GM19438 (cell line): ENCODE data around the gene RIPK3.
A peak's percentile ranks its signal among the peaks of the same experiment; 100 is the strongest.

ENCODE experiments used
- ATAC-seq: cut with Tn5 transposase; IDR thresholded peaks from one replicate; pipeline ENCODE4 v1.9.1; 2021; ENCODE audit warnings: low read depth; ENCODE audit not compliant: unreplicated experiment

Gene RIPK3

GRCh38 chr14:24325041-24325530, 14.7 kb downstream of the RIPK3 start:
- ATAC-seq, result no peak

DNA sequence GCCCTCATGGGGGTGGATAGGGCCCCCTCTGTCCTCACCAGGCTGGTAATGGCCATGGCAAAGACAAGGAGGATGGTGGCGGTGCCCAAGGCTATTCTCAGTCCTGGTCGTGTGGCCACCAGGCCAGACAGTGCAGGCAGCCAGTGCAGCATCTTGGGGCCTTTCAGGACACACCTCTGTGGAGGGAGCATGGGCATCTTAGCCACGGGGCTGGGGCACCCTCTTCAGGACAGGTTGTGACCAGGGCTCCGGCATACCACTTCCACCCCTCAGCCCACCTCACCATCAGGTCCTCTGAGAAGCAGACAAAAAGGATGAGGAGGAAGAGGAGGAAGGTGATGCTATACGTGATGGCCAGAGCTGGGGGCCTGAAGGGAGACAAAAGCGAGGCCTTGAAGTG, 15.8 kb downstream of the RIPK3 start:
- ATAC-seq, result no peak

- ATAC-seq, result no peak
These were observed 16.4 kb downstream of the RIPK3 start for GRCh38 chr14:24323341-24323740.

GRCh38 chr14:24322672-24323071, 17.1 kb downstream of the RIPK3 start:
- ATAC-seq, result no peak

- no peak for ATAC-seq
These were observed 18.4 kb downstream of the RIPK3 start for GRCh38 chr14:24321212-24321975.

DNA sequence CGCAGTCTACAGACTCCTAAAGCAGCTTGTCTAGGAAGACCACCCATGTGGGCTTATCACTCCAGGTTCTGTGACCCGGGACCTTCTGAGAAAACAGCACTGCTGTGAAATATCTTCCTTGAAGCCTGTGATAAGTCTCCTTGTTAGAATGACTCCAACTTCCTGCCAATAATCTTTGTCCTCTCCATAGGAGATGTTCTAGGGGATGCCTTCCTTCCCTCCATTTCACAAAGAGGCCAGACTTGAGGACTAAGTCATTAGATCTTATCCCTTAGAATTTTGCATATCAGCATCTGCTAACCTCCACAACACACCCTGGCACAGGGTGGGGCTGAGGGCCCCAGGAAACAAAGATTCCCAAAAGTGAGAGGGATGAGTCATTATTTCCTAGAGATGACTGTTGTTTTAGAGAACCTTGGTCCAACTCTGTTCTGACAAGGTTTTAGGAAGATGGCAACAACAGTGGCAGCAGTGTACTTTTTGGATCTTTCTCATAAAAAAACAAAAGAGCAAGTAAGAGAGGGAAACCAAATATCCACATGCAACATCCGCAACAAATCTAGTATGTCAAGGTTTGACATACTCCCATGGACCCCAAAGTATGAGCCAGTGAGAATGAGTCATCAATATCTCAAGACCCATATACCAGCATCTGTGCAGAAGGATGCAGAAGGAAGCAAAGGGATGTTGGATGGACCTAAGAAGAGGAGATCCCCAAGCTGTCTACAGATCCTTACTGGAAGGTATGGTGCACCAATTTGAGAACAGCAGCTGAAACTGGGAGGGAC, 22.5 kb downstream of the RIPK3 start:
- ATAC-seq, result no peak

GRCh38 chr14:24316597-24316950, 23.2 kb downstream of the RIPK3 start:
- no peak for ATAC-seq

- ATAC-seq, result no peak
These were observed 23.8 kb downstream of the RIPK3 start for GRCh38 chr14:24315807-24316596.

DNA sequence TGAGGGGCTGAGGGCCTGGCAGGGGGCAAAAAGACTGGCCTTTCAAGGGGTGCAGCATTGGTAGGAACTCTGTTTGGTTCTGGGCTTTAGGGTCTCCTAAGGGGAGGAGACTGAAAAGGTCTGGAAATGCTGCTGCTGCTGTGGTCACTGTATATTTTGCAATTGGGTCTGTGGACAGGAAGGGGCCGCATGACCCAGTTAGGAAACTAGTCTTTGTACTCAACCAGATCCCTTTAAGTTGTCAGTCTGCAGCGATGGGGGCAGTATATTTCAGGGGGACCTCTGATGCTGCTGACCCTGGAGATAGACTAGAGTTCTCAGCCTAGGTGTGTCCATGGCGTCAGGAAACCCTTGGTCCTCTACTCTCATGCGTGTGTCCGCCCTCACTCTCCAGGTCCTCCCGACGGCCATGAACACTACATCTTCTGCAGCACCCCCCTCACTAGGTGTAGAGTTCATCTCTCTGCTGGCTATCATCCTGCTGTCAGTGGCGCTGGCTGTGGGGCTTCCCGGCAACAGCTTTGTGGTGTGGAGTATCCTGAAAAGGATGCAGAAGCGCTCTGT, 24.5 kb downstream of the RIPK3 start:
- no peak for ATAC-seq

- no peak for ATAC-seq
These were observed 25.2 kb downstream of the RIPK3 start for GRCh38 chr14:24314377-24315193.

DNA sequence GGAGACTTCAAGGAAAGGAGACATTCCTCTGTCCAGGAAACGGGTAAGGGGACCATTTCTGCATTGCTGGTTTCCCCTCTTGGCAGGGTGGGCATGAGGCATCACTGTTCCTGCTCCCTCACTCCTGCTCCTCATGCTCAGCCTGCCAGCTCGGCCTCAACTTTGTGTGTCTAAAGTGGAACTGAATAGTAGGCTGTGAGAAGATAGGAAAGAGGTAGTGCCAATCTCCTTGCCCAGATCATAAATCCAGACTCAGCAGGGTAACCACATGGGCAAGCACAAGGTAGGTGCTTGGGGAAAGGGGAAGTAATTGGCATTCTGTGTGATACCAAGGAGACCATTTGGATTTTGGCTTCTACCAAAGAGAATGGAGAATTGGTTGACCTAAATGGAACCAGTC, 25.9 kb downstream of the RIPK3 start:
- ATAC-seq, result no peak

GRCh38 chr14:24312736-24313507, 26.9 kb downstream of the RIPK3 start:
- no peak for ATAC-seq

GRCh38 chr14:24311837-24312615, 27.8 kb downstream of the RIPK3 start:
- ATAC-seq, result no peak

GRCh38 chr14:24310646-24311604, 28.9 kb downstream of the RIPK3 start, which contains the start of gene LTB4R:
Gene LTB4R, plus strand, starts transcription at chr14:24311502. Its CDS starts 4,150 bp downstream, at chr14:24315652.
- peak; percentile 66 for ATAC-seq

- no peak for ATAC-seq
These were observed 29.5 kb downstream of the RIPK3 start for GRCh38 chr14:24310265-24310645.

- ATAC-seq, result no peak
These were observed 30.1 kb downstream of the RIPK3 start, which contains the start of gene LTB4R2 for GRCh38 chr14:24309538-24310264. Gene LTB4R2, plus strand, starts transcription at chr14:24310140. Its CDS starts 525 bp downstream, at chr14:24310665.
